ENCODE data around the gene NHERF2.

The NHERF2 gene

DNA sequence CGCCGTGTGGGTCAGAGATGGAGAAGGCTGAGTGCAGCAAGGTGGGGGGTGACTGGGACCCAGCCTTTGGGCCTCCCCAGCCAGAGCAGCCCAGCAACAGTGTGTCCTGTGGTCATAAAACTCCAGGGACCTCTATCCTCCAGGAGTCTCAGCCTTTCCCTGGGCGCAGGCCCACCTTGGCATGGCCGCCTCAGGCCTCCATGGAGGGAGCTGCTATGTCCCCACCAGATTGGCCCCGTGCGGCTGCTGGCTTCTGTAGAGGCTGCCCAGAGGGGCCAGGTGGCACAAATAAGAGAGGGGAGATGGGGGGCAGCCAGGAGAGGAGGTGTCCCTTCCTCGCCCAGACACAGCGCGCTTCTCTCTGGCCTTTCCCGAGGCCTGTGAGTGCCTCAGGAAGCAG is 39.5 kb upstream of the NHERF2 start:
- Histone ChIP-seq H3K4me2 (ENCODE audit: low read depth, low read length, poor library complexity, severe bottlenecking) (no peak overlapping the region), H3K79me2 (ENCODE audit: insufficient read depth, low read length) (no peaks in the 10 kb centered on the region), H3K27ac (ENCODE audit: low read depth, low read length) (no peak overlapping the region), H3K36me3 (ENCODE audit: low read length) (no peaks in the 10 kb centered on the region), H3K27me3 (ENCODE audit: low read length) (no peaks in the 10 kb centered on the region), H4K20me1 (ENCODE audit: low read depth, low read length) (no peaks in the 10 kb centered on the region), H2AFZ (ENCODE audit: low read depth, low read length, severe bottlenecking) (no peak overlapping the region), H3K9ac (ENCODE audit: low read length) (no peak overlapping the region), H3K9me2 (replicated peaks; ENCODE audit: insufficient read depth, low read length) (no peaks in the 10 kb centered on the region), H3F3A (ENCODE audit: insufficient read depth) (0 out of 2 replicates have a peak, but pooled peaks cover 4% of the 10 kb centered on the region), H3K9me3 (ENCODE audit: insufficient read depth, low read length) (no peaks in the 10 kb centered on the region), H3K4me3 (ENCODE audit: insufficient read depth, low read length, poor library complexity, severe bottlenecking) (no peak overlapping the region)
- TF ChIP-seq EZH2phosphoT487 (conservative IDR thresholded peaks at IDR 0.05; ENCODE audit: low read length) (no peak), CTCF (IDR thresholded peaks at IDR 0.05; ENCODE audit: insufficient read depth, low read length, poor library complexity, severe bottlenecking) (no peak)

- Histone ChIP-seq H3K4me2 (ENCODE audit: low read depth, low read length, poor library complexity, severe bottlenecking) (peak within 1 kb of the TSS; percentile 40), H3K9me2 (replicated peaks; ENCODE audit: insufficient read depth, low read length) (no peaks in the 10 kb centered on the region), H3K27ac (ENCODE audit: low read depth, low read length) (no peak within 1 kb of the TSS), H3F3A (ENCODE audit: insufficient read depth) (peaks cover 10% of the 10 kb centered on the region), H3K27me3 (ENCODE audit: low read length) (no peaks in the 10 kb centered on the region), H3K9me3 (ENCODE audit: insufficient read depth, low read length) (no peaks in the 10 kb centered on the region), H3K79me2 (ENCODE audit: insufficient read depth, low read length) (no peaks in the 10 kb centered on the region), H4K20me1 (ENCODE audit: low read depth, low read length) (no peaks in the 10 kb centered on the region), H2AFZ (ENCODE audit: low read depth, low read length, severe bottlenecking) (no peak within 1 kb of the TSS), H3K9ac (ENCODE audit: low read length) (peak within 1 kb of the TSS; percentile 5; the same call in 1 of the 2 replicates), H3K36me3 (ENCODE audit: low read length) (no peaks in the 10 kb centered on the region), H3K4me3 (ENCODE audit: insufficient read depth, low read length, poor library complexity, severe bottlenecking) (peak within 1 kb of the TSS; percentile 17)
- TF ChIP-seq EZH2phosphoT487 (conservative IDR thresholded peaks at IDR 0.05; ENCODE audit: low read length) = no peak
These were observed 37.2 kb upstream of the NHERF2 start, which contains the start of gene SYNGR3 for GRCh38 chr16:1989209-1990100. TSS of gene SYNGR3 (plus strand) at chr16:1989970. CDS start at chr16:1990103, 133 bp downstream.

DNA sequence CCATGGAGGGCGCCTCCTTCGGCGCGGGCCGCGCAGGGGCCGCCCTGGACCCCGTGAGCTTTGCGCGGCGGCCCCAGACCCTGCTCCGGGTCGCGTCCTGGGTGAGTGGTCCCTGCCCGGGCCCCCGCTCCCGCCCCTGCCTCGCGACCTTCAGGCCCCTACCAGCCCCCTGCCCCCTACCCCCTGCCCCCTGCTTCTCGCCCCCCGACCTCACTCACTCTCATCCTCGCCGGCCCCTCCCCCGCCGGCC is 36.7 kb upstream of the NHERF2 start:
- no peak overlapping the region for H3K9ac ChIP-seq (ENCODE audit: low read length)
- peaks cover 10% of the 10 kb centered on the region for H3F3A ChIP-seq (ENCODE audit: insufficient read depth)
- no peaks in the 10 kb centered on the region for H3K79me2 ChIP-seq (ENCODE audit: insufficient read depth, low read length)

More for the DNA sequence above, 36.7 kb upstream of the NHERF2 start:
- H3K27me3 ChIP-seq (ENCODE audit: low read length) = no peaks in the 10 kb centered on the region
- H3K9me2 ChIP-seq (replicated peaks; ENCODE audit: insufficient read depth, low read length) = no peaks in the 10 kb centered on the region
- H3K9me3 ChIP-seq (ENCODE audit: insufficient read depth, low read length) = no peaks in the 10 kb centered on the region
- H4K20me1 ChIP-seq (ENCODE audit: low read depth, low read length) = no peaks in the 10 kb centered on the region
- TF ChIP-seq EZH2phosphoT487 (conservative IDR thresholded peaks at IDR 0.05; ENCODE audit: low read length) = no peak
- no peak for TF ChIP-seq CTCF (IDR thresholded peaks at IDR 0.05; ENCODE audit: insufficient read depth, low read length, poor library complexity, severe bottlenecking)
- H3K4me2 ChIP-seq (ENCODE audit: low read depth, low read length, poor library complexity, severe bottlenecking) = no peak overlapping the region
- no peaks in the 10 kb centered on the region for H3K36me3 ChIP-seq (ENCODE audit: low read length)
- no peak overlapping the region for H2AFZ ChIP-seq (ENCODE audit: low read depth, low read length, severe bottlenecking)
- H3K4me3 ChIP-seq (ENCODE audit: insufficient read depth, low read length, poor library complexity, severe bottlenecking) = no peak overlapping the region
- no peak overlapping the region for H3K27ac ChIP-seq (ENCODE audit: low read depth, low read length)
